ENCODE measurements around the gene PRKN. TPM values are rescaled to one million over a fixed set of nuclear protein-coding genes. Genes with fewer than 3 reads are reported as not detected.

Gene PRKN
- total and polyA plus RNA-seq, 9 of the 15 experiments (the other 6 are each of a cell fraction or from before 2014, with no cell fraction given): 0.03 to 0.96 (median 0.15) TPM; not detected in 2

DNA sequence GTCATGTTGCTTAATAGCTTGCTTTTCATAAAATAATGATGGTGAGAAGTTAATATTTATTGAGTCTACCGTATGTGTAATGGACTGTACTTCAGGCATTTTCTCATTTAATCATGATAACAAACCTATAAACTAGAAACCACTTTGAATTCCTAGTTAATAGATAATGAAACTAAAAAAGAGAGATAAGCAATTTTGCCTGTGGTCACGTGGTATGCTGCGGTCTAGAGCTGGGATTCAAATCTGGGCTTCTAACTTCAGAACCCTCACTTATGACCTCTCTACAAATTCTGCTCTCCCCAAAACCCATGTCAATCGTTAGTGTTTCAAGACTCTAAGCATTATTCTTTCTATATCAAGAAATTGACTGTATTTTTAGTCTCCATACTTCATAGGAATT, 700.7 kb downstream of the PRKN start (continued):
- TF ChIP-seq, protein P1, sequence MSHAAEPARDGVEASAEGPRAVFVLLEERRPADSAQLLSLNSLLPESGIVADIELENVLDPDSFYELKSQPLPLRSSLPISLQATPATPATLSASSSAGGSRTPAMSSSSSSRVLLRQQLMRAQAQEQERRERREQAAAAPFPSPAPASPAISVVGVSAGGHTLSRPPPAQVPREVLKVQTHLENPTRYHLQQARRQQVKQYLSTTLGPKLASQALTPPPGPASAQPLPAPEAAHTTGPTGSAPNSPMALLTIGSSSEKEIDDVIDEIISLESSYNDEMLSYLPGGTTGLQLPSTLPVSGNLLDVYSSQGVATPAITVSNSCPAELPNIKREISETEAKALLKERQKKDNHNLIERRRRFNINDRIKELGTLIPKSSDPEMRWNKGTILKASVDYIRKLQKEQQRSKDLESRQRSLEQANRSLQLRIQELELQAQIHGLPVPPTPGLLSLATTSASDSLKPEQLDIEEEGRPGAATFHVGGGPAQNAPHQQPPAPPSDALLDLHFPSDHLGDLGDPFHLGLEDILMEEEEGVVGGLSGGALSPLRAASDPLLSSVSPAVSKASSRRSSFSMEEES (CRISPR knock-in tag; IDR thresholded peaks at IDR 0.05): peak; percentile 82

DNA sequence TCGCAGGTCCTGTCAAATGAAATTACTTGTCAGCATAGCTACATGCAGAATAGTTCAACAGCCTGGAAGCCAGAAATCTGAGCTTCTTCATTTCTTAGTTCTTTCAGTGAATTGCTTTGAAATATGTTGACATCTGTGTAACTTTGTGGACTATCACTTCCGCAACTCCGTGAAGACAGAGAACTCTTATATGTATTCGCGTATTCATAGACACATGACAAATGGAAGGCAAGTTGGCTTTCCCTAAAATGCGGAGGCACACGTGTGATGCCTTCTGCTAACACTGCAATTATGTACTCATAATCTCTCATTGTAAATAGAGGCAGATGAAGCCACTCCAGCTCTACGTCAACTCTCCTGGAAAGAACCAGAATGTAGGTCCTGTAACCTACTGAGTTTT, 701.5 kb downstream of the PRKN start:
- Histone ChIP-seq H4K20me1 (replicated peaks; ENCODE audit: control insufficient read depth, insufficient read depth, low read length) (no peaks in the 10 kb centered on the region), H3K27me3 (ENCODE audit: control insufficient read depth in 2 of 2, insufficient read depth in 2 of 2, low read length in 2 of 2) (no peaks in the 10 kb centered on the region), H3K27ac (ENCODE audit: extremely low read depth, low read depth, low read length) (no peak overlapping the region), H3K4me1 (replicated peaks in 1 of 2; ENCODE audit: control insufficient read depth in 2 of 2, insufficient read depth in 2 of 2, low read length in 2 of 2) (no peaks in the 10 kb centered on the region), H3K4me2 (ENCODE audit: insufficient read depth, low read length) (no peak overlapping the region), H3K9ac (ENCODE audit: insufficient read depth in 1 of 2, low read depth in 2 of 2, low read length in 2 of 2) (no peak overlapping the region), H3K9me1 (ENCODE audit: control insufficient read depth, insufficient read depth, low read length) (no peaks in the 10 kb centered on the region), H2AFZ (ENCODE audit: low read depth, low read length) (no peak overlapping the region), H3K9me3 (replicated peaks; ENCODE audit: control insufficient read depth, insufficient read depth, low read depth, low read length) (no peaks in the 10 kb centered on the region), H3K79me2 (ENCODE audit: control insufficient read depth, insufficient read depth, low read length) (no peaks in the 10 kb centered on the region), H3K36me3 (ENCODE audit: control insufficient read depth, insufficient read depth, low read length) (no peaks in the 10 kb centered on the region), H3K4me3 (no peak overlapping the region)
- BruUV-seq (replicated peaks): no TSS peak
- DNase-seq (ENCODE audit: extremely low read depth in 1 of 4, low spot score in 3 of 4) (no peak), FAIRE-seq (no peak), ATAC-seq (no peak)
- POLR2A ChIA-PET: no interaction called here
- TF ChIP-seq DIDO1 (tag; IDR thresholded peaks at IDR 0.05; ENCODE audit: low read depth) (no peak), RBM15 (IDR thresholded peaks at IDR 0.05; ENCODE audit: insufficient read depth, low read length) (no peak), MEF2A (IDR thresholded peaks at IDR 0.05; ENCODE audit: control insufficient read depth, low read depth, low read length) (no peak), NFATC3 (IDR thresholded peaks at IDR 0.05) (no peak), ATF1 (CRISPR knock-in tag; IDR thresholded peaks at IDR 0.05) (no peak), ATF1 (tag; IDR thresholded peaks at IDR 0.05) (no peak), TCF7 (IDR thresholded peaks at IDR 0.05; ENCODE audit: borderline replicate concordance) (no peak), SRF (CRISPR knock-in tag; IDR thresholded peaks at IDR 0.05) (no peak), SP2 (IDR thresholded peaks at IDR 0.05; ENCODE audit: extremely low read depth, low read depth, low read length, poor library complexity, severe bottlenecking) (no peak), ZSCAN32 (CRISPR knock-in tag; IDR thresholded peaks at IDR 0.05) (no peak)
- TF ChIP-seq, protein P2, sequence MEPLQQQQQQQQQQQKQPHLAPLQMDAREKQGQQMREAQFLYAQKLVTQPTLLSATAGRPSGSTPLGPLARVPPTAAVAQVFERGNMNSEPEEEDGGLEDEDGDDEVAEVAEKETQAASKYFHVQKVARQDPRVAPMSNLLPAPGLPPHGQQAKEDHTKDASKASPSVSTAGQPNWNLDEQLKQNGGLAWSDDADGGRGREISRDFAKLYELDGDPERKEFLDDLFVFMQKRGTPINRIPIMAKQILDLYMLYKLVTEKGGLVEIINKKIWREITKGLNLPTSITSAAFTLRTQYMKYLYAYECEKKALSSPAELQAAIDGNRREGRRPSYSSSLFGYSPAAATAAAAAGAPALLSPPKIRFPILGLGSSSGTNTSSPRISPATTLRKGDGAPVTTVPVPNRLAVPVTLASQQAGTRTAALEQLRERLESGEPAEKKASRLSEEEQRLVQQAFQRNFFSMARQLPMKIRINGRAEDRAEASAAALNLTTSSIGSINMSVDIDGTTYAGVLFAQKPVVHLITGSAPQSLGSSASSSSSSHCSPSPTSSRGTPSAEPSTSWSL (CRISPR knock-in tag; IDR thresholded peaks at IDR 0.05; ENCODE audit: borderline replicate concordance): no peak
- TF ChIP-seq, protein P3, sequence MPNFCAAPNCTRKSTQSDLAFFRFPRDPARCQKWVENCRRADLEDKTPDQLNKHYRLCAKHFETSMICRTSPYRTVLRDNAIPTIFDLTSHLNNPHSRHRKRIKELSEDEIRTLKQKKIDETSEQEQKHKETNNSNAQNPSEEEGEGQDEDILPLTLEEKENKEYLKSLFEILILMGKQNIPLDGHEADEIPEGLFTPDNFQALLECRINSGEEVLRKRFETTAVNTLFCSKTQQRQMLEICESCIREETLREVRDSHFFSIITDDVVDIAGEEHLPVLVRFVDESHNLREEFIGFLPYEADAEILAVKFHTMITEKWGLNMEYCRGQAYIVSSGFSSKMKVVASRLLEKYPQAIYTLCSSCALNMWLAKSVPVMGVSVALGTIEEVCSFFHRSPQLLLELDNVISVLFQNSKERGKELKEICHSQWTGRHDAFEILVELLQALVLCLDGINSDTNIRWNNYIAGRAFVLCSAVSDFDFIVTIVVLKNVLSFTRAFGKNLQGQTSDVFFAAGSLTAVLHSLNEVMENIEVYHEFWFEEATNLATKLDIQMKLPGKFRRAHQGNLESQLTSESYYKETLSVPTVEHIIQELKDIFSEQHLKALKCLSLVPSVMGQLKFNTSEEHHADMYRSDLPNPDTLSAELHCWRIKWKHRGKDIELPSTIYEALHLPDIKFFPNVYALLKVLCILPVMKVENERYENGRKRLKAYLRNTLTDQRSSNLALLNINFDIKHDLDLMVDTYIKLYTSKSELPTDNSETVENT (CRISPR knock-in tag; IDR thresholded peaks at IDR 0.05): no peak
- 2% methylated on average over 8 of the region's 8 CpGs for WGBS (ENCODE audit: insufficient coverage, low coverage, missing lambda C conversion rate)
- CTCF ChIA-PET (ENCODE audit: low intra/inter-chr PET ratio): no interaction called here
- in situ Hi-C loops (cut with MboI): no loop called here
- intact Hi-C loops (cut with micrococcal nuclease): no loop called here
